Urinary bladder (tissue), 4 donors: Measurements from ENCODE around the gene GATA5. TPM values are rescaled to one million over a fixed set of nuclear protein-coding genes. Genes with fewer than 3 reads are reported as not detected.
A peak's percentile ranks its signal among the peaks of the same experiment; 100 is the strongest.

Experiments used
- DNase-seq: peaks from one replicate; pipeline ENCODE4 v3.0.0-alpha.2; 2015; ENCODE audit errors: extremely low spot score
- H3K27ac ChIP-seq: one replicate; pipeline ENCODE4 v1.5.1; 2013; ENCODE audit warnings: low read depth, mild to moderate bottlenecking, moderate library complexity
- H3K36me3 ChIP-seq: one replicate; pipeline ENCODE4 v1.6.1; 2013; ENCODE audit warnings: mild to moderate bottlenecking, moderate library complexity; ENCODE audit not compliant: insufficient read depth
- H3K4me1 ChIP-seq: one replicate; pipeline ENCODE4 v1.6.1; 2013; ENCODE audit warnings: mild to moderate bottlenecking, moderate library complexity; ENCODE audit not compliant: insufficient read depth
- H3K4me3 ChIP-seq: one replicate; pipeline ENCODE4 v1.5.1; 2013; ENCODE audit warnings: low read depth, low read length
- WGBS: extraction: QIAGEN DNeasy Blood & Tissue Kit; methylation state at CpG from one replicate; pipeline ENCODE4 v1.1.7; 2013; 5-methylcytosine and 5-hydroxymethylcytosine counted together
- polyA plus RNA-seq: library from polyadenylated mRNA; stranded (reverse); fragments of 200-250 nt; gene quantifications from one replicate; pipeline ENCODE4 v1.2.3, GENCODE V29; 2013
- total RNA-seq: library from RNA; depleted of rRNA; stranded (reverse); fragments of >200 nt; gene quantifications from one replicate; pipeline ENCODE4 v1.2.3, GENCODE V29; 2014
- donor health status: healthy with polysubstance abuse.
- donor health status: healthy.

Gene GATA5
- total and polyA plus RNA-seq, 2 donors, result 6.6 to 27.4 TPM

DNA sequence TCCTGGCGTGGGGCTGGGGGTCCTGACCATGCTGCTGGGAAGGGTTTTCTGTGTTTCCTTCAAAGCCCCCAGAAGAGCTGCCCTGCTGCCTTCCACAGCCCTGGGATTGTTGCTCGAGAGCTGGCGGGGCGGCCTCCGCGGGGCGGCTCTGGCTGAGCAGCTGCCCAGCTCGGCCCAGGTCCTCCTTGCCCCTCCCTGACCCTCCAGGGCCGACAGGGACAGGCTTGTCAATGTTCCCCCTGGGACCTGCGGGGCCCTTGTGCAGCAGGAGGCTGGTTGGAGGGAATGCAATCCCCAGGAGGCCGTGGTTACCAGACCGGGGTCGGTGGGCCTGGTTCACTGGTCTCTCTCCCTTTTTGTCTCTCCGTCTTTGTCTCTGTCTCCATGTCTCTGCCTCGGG, 19.9 kb downstream of the GATA5 start:
- WGBS, result 88% methylated on average over 15 of the region's 15 CpGs
- no peak overlapping the region for H3K4me3 ChIP-seq
- no peak for DNase-seq
- no peaks in the 10 kb centered on the region for H3K4me1 ChIP-seq
- H3K36me3 ChIP-seq, result no peaks in the 10 kb centered on the region
- H3K27ac ChIP-seq, result no peak overlapping the region

DNA sequence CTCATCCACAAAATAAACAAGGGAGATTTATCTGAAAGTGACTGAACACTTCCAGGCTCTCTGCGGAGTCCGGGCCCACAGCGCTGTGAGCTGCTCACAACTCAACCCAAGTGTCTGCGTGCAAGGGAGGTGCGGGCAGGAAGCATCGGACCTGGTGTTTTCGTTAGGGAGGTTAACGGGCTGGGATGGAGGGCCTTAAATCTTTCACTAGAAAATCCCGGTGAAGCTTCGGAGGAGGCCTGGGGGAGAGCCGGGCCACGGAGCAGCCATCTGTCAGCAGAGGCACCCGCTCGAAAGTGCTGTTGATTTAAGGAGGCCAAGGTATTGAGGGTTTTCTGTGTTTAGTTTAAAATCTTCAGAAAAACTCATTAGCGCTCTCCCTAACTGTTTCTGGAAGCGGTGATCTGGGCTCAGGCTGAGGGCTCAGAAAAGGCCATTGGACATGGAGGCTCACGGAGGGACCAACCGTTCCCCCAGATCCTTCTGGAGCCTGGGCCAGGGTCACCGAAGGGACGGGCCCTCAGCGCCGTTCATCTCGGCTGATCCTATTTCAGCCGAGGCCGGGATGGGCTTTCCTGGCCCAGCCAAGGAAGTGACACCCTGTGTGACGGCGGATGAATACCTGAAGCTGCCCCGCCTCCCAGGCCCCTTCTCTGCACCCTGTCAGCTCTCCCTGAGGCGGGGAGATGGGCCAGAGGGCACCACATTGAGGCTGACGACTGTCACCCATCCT, 20.7 kb downstream of the GATA5 start:
- no peak for DNase-seq
- no peaks in the 10 kb centered on the region for H3K36me3 ChIP-seq
- WGBS, result 42% methylated on average over 30 of the region's 30 CpGs
- H3K4me1 ChIP-seq, result no peaks in the 10 kb centered on the region
- H3K27ac ChIP-seq, result peak overlapping the region; percentile 16
- H3K4me3 ChIP-seq, result no peak overlapping the region

DNA sequence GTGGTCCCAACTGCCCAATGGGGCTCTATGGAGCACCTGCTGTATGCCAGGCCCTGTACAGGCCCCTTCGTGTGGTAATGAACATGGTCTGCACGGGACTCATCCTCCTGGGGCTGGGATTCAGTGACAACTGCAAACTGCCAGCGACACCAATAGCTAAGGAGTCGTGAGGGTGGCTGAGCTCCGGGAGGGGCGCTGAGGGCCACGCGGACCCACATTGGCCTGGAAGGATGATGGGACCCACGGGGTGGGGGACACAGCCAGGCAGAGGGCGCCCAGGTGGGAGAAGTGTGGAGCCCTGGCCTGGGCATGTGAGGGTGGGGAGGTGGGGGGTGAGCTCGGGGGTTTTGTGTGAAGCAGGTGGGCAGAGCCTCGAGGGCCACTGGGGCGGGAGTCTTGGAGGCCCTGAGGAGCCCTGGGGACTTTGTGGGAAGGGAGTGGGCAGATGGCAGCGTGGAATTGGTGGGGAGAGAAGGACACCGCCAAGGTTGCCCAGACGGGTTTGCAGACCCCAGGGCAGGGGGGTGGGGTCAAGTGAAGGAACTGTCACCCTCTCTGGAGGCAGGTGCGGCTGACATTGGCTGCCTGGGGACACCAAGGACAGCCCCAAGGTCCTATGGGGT, 22.5 kb downstream of the GATA5 start:
- H3K36me3 ChIP-seq, result no peaks in the 10 kb centered on the region
- no peak for DNase-seq
- 87% methylated on average over 17 of the region's 17 CpGs for WGBS

DNA sequence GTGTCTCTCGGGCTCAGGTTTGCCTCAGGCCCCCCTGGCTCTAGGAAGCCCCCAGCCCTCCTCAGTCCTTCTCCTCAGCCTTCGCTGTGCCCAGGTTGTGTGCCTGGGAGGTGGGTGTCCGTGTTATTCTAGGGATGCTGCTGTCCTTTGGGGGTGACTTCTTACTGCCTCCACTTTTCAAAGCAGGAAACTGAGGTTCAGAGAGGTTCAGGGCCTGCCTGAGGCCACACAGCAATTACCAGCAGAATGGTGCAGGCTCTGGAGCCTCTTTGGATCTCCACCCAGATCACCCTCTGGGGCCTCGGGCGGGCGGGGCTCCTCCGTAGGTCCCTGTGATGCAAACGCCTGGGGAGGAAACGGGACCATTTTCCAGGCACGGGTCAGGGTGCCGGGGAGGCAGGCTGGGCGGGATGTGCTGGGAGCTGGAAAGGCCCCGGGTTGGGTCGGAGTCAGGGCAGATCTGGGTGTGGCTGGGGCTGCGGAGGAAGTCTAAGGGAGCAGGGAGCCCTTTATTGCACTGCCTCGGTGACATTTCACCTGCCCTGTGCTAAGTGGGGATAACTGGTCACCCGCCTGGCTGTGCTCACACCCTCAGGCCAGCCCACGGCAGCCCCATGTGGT, 23.2 kb downstream of the GATA5 start:
- Histone ChIP-seq H3K4me3 (no peak overlapping the region), H3K36me3 (no peaks in the 10 kb centered on the region), H3K4me1 (no peaks in the 10 kb centered on the region), H3K27ac (no peak overlapping the region)
- WGBS, result 69% methylated on average over 18 of the region's 18 CpGs
- no peak for DNase-seq

More for the DNA sequence above, 22.5 kb downstream of the GATA5 start:
- Histone ChIP-seq H3K27ac (no peak overlapping the region), H3K4me3 (no peak overlapping the region), H3K4me1 (no peaks in the 10 kb centered on the region)

DNA sequence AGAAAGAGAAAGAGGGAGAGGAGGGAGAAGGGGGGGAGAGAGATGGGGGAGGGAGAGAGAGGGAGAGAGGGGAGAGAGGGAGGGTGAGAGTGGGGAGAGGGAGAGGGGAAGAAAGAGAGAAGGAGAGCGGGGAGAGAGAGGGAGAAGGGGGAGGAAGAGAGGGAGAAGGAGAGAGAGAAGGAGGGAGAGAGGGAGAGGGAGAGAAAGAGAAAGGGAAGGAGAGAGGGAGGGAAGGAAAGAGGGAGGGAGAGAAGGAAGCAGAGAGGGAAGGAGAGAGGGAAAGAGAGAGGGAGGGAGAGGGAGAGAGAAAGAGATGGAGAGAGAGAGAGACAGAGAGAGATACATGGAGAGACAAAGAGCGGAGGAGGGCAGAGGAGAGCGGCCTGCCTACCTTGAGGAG, 23.8 kb downstream of the GATA5 start:
- Histone ChIP-seq H3K36me3 (no peaks in the 10 kb centered on the region), H3K27ac (no peak overlapping the region), H3K4me3 (no peak overlapping the region), H3K4me1 (no peaks in the 10 kb centered on the region)
- DNase-seq, result no peak
- 98% methylated on average over 3 of the region's 3 CpGs for WGBS

DNA sequence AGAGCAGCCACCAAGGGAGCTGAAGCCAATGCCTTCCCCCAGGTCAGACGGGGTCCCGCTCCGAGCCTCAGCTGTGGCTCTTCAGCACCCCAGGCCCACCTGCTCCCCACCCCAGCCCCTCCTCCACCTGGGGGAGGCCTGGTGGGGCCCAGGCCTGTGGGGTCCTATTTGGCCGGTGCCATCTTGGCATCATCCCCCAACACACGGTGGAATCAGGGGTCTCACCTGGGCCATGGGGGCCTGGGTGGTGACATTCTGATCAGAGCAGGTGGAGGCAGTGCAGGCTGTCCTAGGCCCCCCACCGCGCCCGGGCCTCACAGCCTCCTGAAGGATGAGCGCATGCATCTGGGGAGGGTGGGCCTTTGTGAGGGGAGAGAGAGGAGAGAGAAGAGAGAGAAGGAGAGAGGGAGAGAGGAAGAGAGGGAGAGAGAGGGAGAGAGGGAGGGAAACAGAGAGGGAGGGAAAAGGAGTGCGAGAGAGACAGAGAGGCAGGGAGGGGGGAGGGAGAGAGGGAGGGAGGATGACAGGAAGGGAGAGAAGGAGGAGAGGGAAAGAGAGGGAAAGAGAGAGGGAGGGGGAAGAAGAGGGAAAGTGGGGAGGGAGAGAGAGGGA, 24.5 kb downstream of the GATA5 start:
- Histone ChIP-seq H3K36me3 (no peaks in the 10 kb centered on the region), H3K4me3 (no peak overlapping the region), H3K4me1 (no peaks in the 10 kb centered on the region), H3K27ac (no peak overlapping the region)
- 86% methylated on average over 10 of the region's 10 CpGs for WGBS
- no peak for DNase-seq

DNA sequence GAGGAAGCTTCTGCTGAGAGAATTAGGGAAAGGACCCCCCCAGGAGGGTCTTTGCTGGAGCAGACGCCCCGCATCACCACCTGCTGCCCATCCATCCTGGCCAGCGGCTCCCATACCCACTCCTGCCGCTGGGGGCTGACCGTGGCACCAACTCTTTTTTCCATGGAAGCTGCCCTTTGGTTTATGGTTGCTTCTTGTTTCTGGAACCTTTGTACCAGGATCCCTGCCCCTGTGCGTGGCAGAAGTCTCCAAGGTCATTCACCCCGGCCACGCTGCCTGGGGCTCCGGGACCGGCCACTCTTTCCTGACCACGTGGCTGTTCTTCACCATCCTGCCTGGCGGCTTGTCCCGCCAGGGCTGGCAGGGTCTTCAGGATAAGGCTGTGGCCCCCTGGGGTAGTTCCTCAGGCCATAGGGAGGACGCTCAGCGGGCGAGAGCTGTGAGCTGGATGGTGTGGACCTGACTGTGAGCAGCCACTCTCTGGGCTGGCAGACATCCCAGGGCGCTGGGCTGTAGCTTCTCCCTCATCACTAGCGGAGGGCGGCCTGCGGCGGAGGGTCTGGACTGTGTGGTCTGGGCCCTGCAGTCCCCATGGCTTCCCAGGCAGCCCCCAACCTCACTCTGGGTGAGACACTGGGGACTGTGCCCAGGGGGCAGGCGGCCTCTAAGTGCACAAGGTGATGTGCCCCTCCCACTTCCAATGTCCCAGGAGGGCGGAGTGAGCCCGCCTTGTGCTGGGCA, 25.7 kb downstream of the GATA5 start:
- 61% methylated on average over 24 of the region's 24 CpGs for WGBS
- H3K4me3 ChIP-seq, result no peak overlapping the region
- H3K4me1 ChIP-seq, result no peaks in the 10 kb centered on the region
- H3K36me3 ChIP-seq, result no peaks in the 10 kb centered on the region
- DNase-seq, result no peak
- H3K27ac ChIP-seq, result no peak overlapping the region

DNA sequence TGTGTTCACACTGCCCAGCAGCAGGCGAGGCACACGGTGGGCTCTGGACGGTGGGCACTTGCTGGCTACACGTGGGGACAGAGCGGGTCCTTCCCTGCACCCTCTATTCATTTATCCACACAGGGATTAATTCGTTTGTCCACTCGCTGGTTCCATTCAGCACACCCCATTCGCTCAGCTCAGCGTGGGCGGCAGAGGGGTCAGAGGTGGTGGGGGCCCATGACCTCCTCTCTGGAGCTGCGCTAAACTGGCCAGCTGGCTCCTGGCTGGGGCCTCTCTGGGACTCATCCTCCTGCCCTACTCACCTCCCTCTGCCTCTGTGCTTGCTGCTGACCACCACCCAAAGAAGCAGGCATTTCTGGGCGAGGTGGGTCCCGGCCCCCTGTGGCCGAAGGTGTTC, 27.0 kb downstream of the GATA5 start:
- 81% methylated on average over 14 of the region's 14 CpGs for WGBS

DNA sequence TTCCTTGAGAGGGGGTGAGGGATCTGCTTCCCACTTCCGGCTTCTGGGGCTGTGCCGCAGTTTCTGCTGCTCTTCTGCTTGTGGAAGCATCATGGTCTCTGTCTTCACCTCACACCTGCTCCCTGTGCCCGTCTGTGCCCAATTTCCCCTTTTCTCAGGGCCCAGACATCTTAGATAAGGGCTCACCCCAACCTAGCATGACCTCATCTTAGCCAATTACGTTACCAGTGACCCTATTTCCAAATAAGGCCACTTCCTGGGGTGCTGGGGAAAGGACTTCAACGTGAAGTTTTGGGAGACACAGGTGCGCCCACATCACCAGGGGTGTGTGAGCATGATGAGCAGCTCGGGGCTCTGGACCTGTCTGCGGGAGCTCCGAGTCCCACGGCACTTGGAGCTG, 27.8 kb downstream of the GATA5 start:
- Histone ChIP-seq H3K4me3 (no peak overlapping the region), H3K4me1 (no peaks in the 10 kb centered on the region), H3K36me3 (no peaks in the 10 kb centered on the region), H3K27ac (no peak overlapping the region)
- DNase-seq, result no peak
- WGBS, result 84% methylated on average over 10 of the region's 10 CpGs

More for the DNA sequence above, 27.0 kb downstream of the GATA5 start:
- Histone ChIP-seq H3K4me1 (no peaks in the 10 kb centered on the region), H3K36me3 (no peaks in the 10 kb centered on the region), H3K27ac (no peak overlapping the region), H3K4me3 (no peak overlapping the region)
- DNase-seq, result no peak

DNA sequence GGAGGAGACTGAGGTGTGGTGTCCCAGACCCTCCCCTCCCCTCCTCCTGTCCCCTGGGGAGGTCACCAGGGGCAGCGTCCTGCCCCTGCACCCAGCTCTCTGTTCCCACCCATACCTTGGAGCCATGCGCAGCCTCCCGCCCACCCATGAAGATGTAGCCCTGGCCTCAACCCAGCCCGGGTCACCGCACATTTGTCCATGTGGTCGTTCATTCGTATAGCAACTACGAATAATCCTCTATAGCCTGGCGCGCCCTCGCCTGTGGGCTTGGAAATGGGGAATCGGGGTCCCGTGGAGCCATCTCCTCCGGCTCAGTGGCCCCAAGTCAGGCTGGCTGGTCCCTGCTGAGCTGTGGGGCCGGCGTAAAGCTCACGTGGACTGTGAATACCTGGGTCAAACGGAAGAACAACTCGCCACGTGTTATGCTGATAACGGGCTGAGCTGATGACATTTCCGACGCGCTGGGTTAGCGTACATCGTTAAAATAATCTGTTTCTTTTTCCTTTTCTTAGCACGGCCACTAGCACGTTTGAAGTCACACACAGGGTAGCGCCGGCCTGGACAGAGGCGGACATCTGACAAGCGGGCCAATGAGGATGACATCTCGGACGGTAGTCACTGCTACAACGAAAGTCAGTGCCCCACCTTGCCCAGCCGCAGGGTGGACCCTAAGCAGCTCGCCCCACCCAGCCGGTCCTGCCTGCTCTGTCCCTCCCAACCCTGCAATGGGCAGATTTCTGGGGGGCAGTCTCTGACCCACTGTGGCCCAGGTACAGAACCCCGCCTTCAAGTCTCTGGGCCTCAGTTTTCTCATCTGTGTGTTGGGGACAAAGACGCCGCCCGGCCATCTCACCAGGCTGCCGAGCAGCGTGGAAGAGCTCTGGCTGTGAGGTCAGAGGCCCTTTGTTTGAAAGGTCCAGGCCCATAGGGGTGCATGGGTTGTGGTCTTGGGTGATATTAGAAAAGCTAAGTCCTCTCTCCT, 28.6 kb downstream of the GATA5 start:
- 91% methylated on average over 44 of the region's 44 CpGs for WGBS
- no peak for DNase-seq
- H3K4me3 ChIP-seq, result no peak overlapping the region
- no peaks in the 10 kb centered on the region for H3K36me3 ChIP-seq
- no peak overlapping the region for H3K27ac ChIP-seq
- no peaks in the 10 kb centered on the region for H3K4me1 ChIP-seq

DNA sequence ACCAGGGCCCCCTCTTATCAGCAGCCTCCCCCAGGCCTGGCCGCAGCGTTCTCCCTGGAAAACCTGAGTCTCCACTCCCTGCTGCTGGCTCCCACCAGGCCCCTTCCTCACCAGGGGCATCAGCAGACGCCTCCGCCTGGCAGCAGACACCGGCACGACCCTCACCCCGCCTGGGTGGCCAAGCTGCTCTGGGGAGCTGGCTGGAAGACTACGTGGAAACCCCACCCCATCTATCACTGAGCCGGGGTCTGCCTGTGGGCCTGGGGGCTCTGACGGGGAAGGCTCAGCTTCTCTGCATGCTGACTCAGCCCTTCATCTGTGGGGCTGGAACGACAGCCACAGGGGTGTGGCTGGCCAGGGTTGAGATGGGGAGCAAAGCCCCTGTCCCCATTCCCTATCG, 29.3 kb downstream of the GATA5 start:
- Histone ChIP-seq H3K36me3 (no peaks in the 10 kb centered on the region), H3K4me3 (no peak overlapping the region), H3K4me1 (no peaks in the 10 kb centered on the region), H3K27ac (no peak overlapping the region)
- no peak for DNase-seq
- 50% methylated on average over 12 of the region's 12 CpGs for WGBS

DNA sequence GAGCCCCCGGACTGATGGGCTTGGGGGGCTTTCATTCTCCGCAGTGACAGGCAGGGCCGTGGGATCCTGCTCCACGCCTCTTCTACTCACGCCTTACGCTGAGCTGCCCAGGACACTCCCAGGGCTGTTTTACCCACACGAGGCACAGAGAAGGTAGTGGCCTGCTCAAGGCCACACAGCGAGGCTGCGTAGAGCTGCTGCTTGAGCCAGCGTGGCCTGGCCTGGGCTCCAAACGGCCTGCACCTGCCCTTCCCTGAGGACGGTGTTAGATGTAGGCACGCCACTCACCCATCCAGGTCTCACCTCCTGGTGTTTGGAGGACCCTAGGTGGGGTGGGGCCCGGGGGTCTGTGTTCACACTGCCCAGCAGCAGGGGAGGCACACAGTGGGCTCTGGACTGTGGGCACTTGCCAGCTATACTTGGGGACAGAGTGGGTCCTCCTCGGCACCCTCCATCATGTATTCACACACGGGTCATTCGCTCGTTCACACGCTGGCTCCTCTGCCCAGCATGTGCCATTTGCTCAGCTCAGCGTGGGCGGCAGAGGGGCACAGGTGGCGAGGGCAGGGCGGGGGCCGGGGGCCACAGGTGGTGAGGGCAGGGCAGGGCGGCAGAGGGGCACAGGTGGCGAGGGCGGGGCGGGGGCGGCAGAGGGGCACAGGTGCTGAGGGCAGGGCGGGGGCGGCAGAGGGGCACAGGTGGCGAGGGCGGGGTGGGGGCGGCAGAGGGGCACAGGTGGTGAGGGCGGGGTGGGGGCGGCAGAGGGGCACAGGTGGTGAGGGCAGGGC, 30.0 kb downstream of the GATA5 start:
- Histone ChIP-seq H3K27ac (no peak overlapping the region), H3K4me3 (no peak overlapping the region), H3K4me1 (no peaks in the 10 kb centered on the region), H3K36me3 (no peaks in the 10 kb centered on the region)
- WGBS, result 89% methylated on average over 35 of the region's 36 CpGs
- DNase-seq, result no peak
